Heart right ventricle (tissue), 16 donors: ENCODE measurements around the gene LGI4. TPM values are rescaled to one million over a fixed set of nuclear protein-coding genes. Genes with fewer than 3 reads are reported as not detected.

Experiments used
- ATAC-seq, 8 donors: fragments of 200-7000 bp; cut with Tn5 transposase; one replicate each; pipeline ENCODE4 v1.9.1; 2020; ENCODE audit warnings: mild to moderate bottlenecking in 8 of 8, moderate library complexity in 8 of 8, moderate number of reproducible peaks in 1 of 8
- DNase-seq, 2 donors: peaks; one replicate each; pipeline ENCODE4 v3.0.0-alpha.2; 2020
- H3K27ac ChIP-seq, 10 donors: fragments of 200-600 bp; sonication (generic) in 2 of 10; one replicate each; pipeline versions ENCODE4 v1.5.0 to v1.8.0; 2020 to 2022; ENCODE audit warnings: mild to moderate bottlenecking in 3 of 10
- H3K27me3 ChIP-seq, 7 donors: fragments of 200-600 bp; one replicate each; pipeline ENCODE4 v1.8.0; 2021 to 2022; ENCODE audit warnings: mild to moderate bottlenecking in 2 of 7
- H3K36me3 ChIP-seq, 9 donors: fragments of 200-600 bp; sonication (generic) in 1 of 9; one replicate each; pipeline versions ENCODE4 v1.5.0 to v1.8.0; 2020 to 2022; ENCODE audit warnings: mild to moderate bottlenecking in 2 of 9
- H3K4me1 ChIP-seq, 9 donors: fragments of 200-600 bp; sonication (generic) in 1 of 9; one replicate each; pipeline versions ENCODE4 v1.5.0 to v1.8.0; 2020 to 2022; ENCODE audit warnings: mild to moderate bottlenecking in 4 of 9
- H3K4me3 ChIP-seq, 10 donors: fragments of 200-600 bp; sonication (generic) in 2 of 10; one replicate each; pipeline versions ENCODE4 v1.5.0 to v1.8.0; 2020 to 2022; ENCODE audit warnings: mild to moderate bottlenecking in 7 of 10, moderate library complexity in 2 of 10
- H3K9me3 ChIP-seq, 11 donors: fragments of 200-600 bp in 10 of 11; sonication (generic) in 2 of 11; one replicate each; pipeline versions ENCODE4 v1.5.0 to v1.8.0; 2013 to 2022; ENCODE audit warnings: mild to moderate bottlenecking in 2 of 11, control low read depth in 1 of 11, moderate library complexity in 1 of 11
- WGBS, 2 donors: extraction: QIAGEN DNeasy Blood & Tissue Kit; methylation state at CpG; one replicate each; pipeline ENCODE4 v1.1.7; 2013; ENCODE audit warnings: inconsistent platforms in 1 of 2; 5-methylcytosine and 5-hydroxymethylcytosine counted together
- intact Hi-C, 10 donors: fragments of 100-400 bp; cut with DNase I; formaldehyde crosslinking; loops; one replicate each; pipeline versions ENCODE4 v1.11.1 to v1.14.2; 2022
- polyA plus RNA-seq, 2 donors: library from polyadenylated mRNA; stranded (reverse); fragments of 200-250 nt; gene quantifications; one replicate each; pipeline ENCODE4 v1.2.3, GENCODE V29; 2013
- total RNA-seq, 10 donors: library from RNA; stranded (reverse); fragmentation: NEBNext Ultra II Directional in 3 of 10; extraction: Animal tissue kit (Norgen Biotek cat#: 25700) in 3 of 10; gene quantifications; one replicate each; pipeline versions ENCODE4 v1.2.1 to v1.2.4, GENCODE V29; 2021 to 2023
- TF ChIP-seq, protein P1 (sequence below), 9 donors: fragments of 200-600 bp; sonication (generic) in 2 of 9; IDR thresholded peaks; one replicate each; pipeline versions ENCODE4 v1.5.0 to v1.8.0; 2021 to 2022; ENCODE audit warnings: antibody characterized with exemption in 9 of 9, mild to moderate bottlenecking in 5 of 9, moderate library complexity in 1 of 9
- donor health status: Arrhythmogenic right ventricular cardiomyopathy.
- donor health status: ischemic (EF 13 %, LVEDD 7.1; RV severe dilation, severe dysfunction).
- donor health status: healthy with polysubstance abuse.
- donor health status: DM: no; HTN: yes; CAD: no.
- donor health status: DM: no; HTN: no; CAD: no.
- donor health status: ischemic (EF 25% LVEDD 6.9; RV normal size, moderate dysfunction).
- donor health status: ischemic (EF 25% LVEDD 5.7; RV mildly dilated, moderate dysfunction).
- donor health status: healthy.
- donor health status: DM: yes; HTN: yes; CAD: no.
- donor health status: Ischemic cardiomyopathy.
- donor health status: ischemic (EF 35%, LVEDD 5.7; RV mildly dilated, moderate dysfunction).
- donor health status: nonischemic (EF 11% LVEDD 7.7; RV severe dilation, severe dysfunction).
- donor health status: DM: yes; HTN: yes; CAD: no.
- donor health status: PGD.
- donor health status: ischemic (EF 29% LVEDD 5.4; RV normal size, mild dysfunction).
- donor health status: nonischemic (EF 23%, LVEDD 6.1; RV moderate dilation, normal function).

The LGI4 gene
- total and polyA plus RNA-seq, 12 donors: 4.3 to 30.0 (median 8.3) TPM

DNA sequence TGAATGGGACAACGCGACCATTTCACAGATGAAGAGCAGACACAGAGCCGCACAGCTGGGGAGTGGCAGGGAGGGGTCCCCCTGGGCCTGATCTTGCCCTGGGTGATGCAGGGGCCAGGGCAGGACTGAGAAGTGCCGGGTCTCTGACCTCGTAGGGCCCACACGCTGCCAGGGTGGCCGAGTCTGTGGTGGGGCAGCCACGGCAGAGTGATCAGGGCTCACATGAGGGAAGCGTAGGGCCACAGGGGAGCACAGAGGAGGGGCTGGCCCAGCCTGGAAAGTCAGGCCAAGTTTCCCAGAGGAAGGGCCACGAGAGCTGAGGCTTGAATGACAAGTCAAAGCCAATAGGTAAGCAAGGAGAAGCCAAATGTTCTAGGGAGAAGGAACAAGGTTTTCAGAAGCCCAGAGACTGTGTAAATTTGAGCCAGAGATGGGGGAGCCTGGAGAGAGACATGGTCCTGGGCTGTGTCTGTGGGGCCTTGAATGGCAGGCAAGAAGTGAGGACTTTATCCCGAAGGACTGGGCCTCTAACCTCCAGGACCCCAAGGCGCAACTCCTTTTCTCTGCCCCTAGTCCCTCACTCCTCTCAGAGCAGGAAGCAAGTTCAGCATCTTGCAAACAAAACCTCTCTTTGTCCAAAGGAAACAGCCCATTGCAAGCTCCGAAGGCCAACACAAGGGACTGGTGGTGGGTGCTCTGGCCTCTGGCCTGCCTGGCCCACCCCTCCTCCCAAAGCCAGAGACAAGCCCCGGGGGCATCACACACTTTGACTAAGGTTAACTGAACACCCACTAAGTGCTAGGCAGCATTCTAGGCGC, 51.0 kb downstream of the LGI4 start:
- peaks cover 0 to 6% (median 0%) of the 10 kb centered on the region in 7 donors for H3K27me3 ChIP-seq

DNA sequence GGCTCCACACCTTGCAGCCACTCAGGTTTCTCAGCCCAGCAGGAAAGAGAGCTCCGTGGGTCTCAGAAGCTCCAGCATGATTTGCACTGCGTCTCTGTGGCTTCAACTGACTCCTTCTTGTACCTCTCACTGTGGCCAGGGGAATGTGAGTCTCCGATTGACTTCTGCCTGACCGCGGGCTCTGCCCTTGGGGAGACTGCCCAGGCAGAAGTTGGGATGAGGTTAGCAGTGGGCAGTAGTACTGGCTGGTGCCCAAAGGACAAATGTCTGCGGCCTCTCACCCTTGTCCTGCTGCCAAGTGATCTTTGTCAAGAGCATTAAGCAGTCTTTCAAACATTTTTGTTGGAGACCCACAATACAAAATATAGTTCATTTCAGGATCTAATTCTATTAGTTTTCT, 53.7 kb downstream of the LGI4 start:
- Histone ChIP-seq H3K27ac (no peak overlapping the region), H3K36me3 (no peaks in the 10 kb centered on the region), H3K4me1 (no peaks in the 10 kb centered on the region), H3K4me3 (no peak overlapping the region), H3K27me3 (peaks cover 0 to 1% (median 0%) of the 10 kb centered on the region in 7 donors), H3K9me3 (no peaks in the 10 kb centered on the region)
- DNase-seq (no peak), ATAC-seq (no peak)
- TF ChIP-seq, protein P1, sequence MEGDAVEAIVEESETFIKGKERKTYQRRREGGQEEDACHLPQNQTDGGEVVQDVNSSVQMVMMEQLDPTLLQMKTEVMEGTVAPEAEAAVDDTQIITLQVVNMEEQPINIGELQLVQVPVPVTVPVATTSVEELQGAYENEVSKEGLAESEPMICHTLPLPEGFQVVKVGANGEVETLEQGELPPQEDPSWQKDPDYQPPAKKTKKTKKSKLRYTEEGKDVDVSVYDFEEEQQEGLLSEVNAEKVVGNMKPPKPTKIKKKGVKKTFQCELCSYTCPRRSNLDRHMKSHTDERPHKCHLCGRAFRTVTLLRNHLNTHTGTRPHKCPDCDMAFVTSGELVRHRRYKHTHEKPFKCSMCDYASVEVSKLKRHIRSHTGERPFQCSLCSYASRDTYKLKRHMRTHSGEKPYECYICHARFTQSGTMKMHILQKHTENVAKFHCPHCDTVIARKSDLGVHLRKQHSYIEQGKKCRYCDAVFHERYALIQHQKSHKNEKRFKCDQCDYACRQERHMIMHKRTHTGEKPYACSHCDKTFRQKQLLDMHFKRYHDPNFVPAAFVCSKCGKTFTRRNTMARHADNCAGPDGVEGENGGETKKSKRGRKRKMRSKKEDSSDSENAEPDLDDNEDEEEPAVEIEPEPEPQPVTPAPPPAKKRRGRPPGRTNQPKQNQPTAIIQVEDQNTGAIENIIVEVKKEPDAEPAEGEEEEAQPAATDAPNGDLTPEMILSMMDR (IDR thresholded peaks at IDR 0.05): no peak
- 81 to 88% methylated on average over 6 of the region's 6 CpGs for WGBS, 2 donors
- intact Hi-C loops: loop anchor here in 1 of 10 donors (10.0 kb wide), 1 partner anchor 106 kb away; no protein-coding TSS in a partner anchor

More for the DNA sequence above, 51.0 kb downstream of the LGI4 start:
- Histone ChIP-seq H3K4me1 (no peaks in the 10 kb centered on the region), H3K27ac (no peak overlapping the region), H3K9me3 (no peaks in the 10 kb centered on the region), H3K4me3 (no peak overlapping the region), H3K36me3 (no peaks in the 10 kb centered on the region)
- intact Hi-C loops: loop anchor here in 1 of 10 donors (10.0 kb wide), 1 partner anchor 109 kb away; no protein-coding TSS in a partner anchor
- no peak for DNase-seq
- ATAC-seq: no peak
- TF ChIP-seq, protein P1 (IDR thresholded peaks at IDR 0.05): no peak
- 80 to 83% methylated on average over 15 of the region's 15 CpGs for WGBS, 2 donors

DNA sequence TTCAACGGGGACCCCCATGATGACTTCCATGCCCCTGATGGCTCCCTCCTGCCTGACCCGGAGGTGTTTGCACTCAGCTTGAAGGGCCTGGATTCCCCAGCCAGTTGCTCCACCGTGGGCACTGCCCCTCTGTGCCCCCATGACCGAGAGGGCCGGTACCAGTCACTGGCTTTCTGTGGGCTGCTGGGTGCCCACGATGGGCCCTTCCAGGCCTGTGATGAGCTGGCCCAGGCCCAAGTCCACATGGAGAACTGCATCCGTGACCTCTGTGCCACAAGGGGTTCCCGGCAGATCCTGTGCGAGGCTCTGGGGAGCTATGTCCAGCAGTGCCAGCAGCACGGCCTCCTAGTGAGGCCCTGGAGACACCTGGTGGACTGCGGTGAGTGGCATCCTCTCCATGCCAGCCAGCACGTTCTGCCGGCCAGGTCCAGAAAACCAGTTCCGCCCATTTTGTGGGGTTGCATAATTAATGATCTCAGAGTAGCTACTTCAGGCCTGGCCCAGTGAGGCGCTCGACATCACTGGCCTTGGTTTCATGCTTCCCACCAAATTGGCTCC, 54.2 kb downstream of the LGI4 start:
- Histone ChIP-seq H3K27ac (no peak overlapping the region), H3K4me3 (no peak overlapping the region), H3K27me3 (no peaks in the 10 kb centered on the region), H3K9me3 (no peaks in the 10 kb centered on the region), H3K4me1 (no peaks in the 10 kb centered on the region), H3K36me3 (no peaks in the 10 kb centered on the region)
- DNase-seq (no peak), ATAC-seq (no peak)
- intact Hi-C loops: loop anchor here in 1 of 10 donors (10.0 kb wide), 1 partner anchor 106 kb away; no protein-coding TSS in a partner anchor
- TF ChIP-seq, protein P1 (IDR thresholded peaks at IDR 0.05): no peak
- 85 to 86% methylated on average over 16 of the region's 16 CpGs for WGBS, 2 donors

DNA sequence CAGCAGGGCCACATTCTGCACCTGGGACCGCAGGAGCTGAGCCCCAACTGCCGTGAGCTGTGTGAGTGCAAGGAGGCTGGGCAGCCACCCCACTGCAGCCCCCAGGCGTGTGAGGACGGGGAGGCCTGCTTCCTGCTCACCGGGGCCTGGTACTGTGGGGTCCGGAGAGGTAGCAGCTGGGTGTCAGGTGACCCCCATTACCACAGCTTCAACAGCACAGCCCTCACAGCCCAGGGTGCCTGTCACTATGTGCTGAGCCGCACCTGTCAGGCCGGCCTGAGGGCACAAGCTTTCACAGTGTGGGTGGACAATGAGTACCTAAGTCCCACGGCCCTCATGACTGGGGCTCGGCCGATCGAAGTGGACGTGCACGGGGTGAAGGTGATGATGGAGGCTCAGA, 55.0 kb downstream of the LGI4 start:
- TF ChIP-seq, protein P1 (IDR thresholded peaks at IDR 0.05): no peak
- H3K36me3 ChIP-seq: no peaks in the 10 kb centered on the region
- intact Hi-C loops: loop anchor here in 1 of 10 donors (10.0 kb wide), 1 partner anchor 105 kb away; no protein-coding TSS in a partner anchor
- H3K27me3 ChIP-seq: no peaks in the 10 kb centered on the region
- H3K4me3 ChIP-seq: no peak overlapping the region
- DNase-seq (no peak), ATAC-seq (no peak)
- no peak overlapping the region for H3K27ac ChIP-seq
- WGBS, 2 donors: 81 to 85% methylated on average over 14 of the region's 14 CpGs
- no peaks in the 10 kb centered on the region for H3K9me3 ChIP-seq
- H3K4me1 ChIP-seq: no peaks in the 10 kb centered on the region
